ENCODE measurements around the gene CCR8.

CCR8 gene

GRCh38 chr3:39284457-39284881 is 45.0 kb upstream of the CCR8 start:
- TF ChIP-seq CTCF (IDR thresholded peaks at IDR 0.05), result no peak
- Histone ChIP-seq H3K27me3 (no peaks in the 10 kb centered on the region), H3K4me1 (ENCODE audit: control insufficient read depth in 1 of 2, insufficient read depth in 1 of 2, low read depth in 1 of 2, low read length in 1 of 2) (peaks cover 56% of the 10 kb centered on the region in 2 experiments), H3K36me3 (no peaks in the 10 kb centered on the region), H3K4me3 (ENCODE audit: low read depth in 1 of 2, low read length in 1 of 2) (no peak overlapping the region), H3K9me3 (no peaks in the 10 kb centered on the region), H3K27ac (peak overlapping the region; percentile 53)

- Histone ChIP-seq H3K4me3 (ENCODE audit: low read depth in 1 of 2, low read length in 1 of 2) (no peak overlapping the region), H3K27ac (peak overlapping the region; percentile 29), H3K9me3 (no peaks in the 10 kb centered on the region), H3K36me3 (no peaks in the 10 kb centered on the region), H3K4me1 (ENCODE audit: control insufficient read depth in 1 of 2, insufficient read depth in 1 of 2, low read depth in 1 of 2, low read length in 1 of 2) (peaks cover 47 to 48% of the 10 kb centered on the region in 2 experiments), H3K27me3 (no peaks in the 10 kb centered on the region)
- no peak for TF ChIP-seq CTCF (IDR thresholded peaks at IDR 0.05)
Measured at GRCh38 chr3:39285332-39285731, 44.2 kb upstream of the CCR8 start.

GRCh38 chr3:39286771-39287170 is 42.7 kb upstream of the CCR8 start:
- Histone ChIP-seq H3K4me1 (ENCODE audit: control insufficient read depth in 1 of 2, insufficient read depth in 1 of 2, low read depth in 1 of 2, low read length in 1 of 2) (peaks cover 33% of the 10 kb centered on the region in 2 experiments), H3K36me3 (no peaks in the 10 kb centered on the region), H3K9me3 (no peaks in the 10 kb centered on the region), H3K27ac (no peak overlapping the region), H3K27me3 (no peaks in the 10 kb centered on the region), H3K4me3 (ENCODE audit: low read depth in 1 of 2, low read length in 1 of 2) (no peak overlapping the region)
- TF ChIP-seq CTCF (IDR thresholded peaks at IDR 0.05), result no peak

GRCh38 chr3:39287216-39288164 is 42.0 kb upstream of the CCR8 start:
- Histone ChIP-seq H3K27ac (no peak overlapping the region), H3K36me3 (no peaks in the 10 kb centered on the region), H3K4me3 (ENCODE audit: low read depth in 1 of 2, low read length in 1 of 2) (no peak overlapping the region), H3K9me3 (no peaks in the 10 kb centered on the region), H3K4me1 (ENCODE audit: control insufficient read depth in 1 of 2, insufficient read depth in 1 of 2, low read depth in 1 of 2, low read length in 1 of 2) (peaks cover 30 to 31% of the 10 kb centered on the region in 2 experiments), H3K27me3 (no peaks in the 10 kb centered on the region)
- no peak for TF ChIP-seq CTCF (IDR thresholded peaks at IDR 0.05)

- Histone ChIP-seq H3K27me3 (no peaks in the 10 kb centered on the region), H3K36me3 (no peaks in the 10 kb centered on the region), H3K9me3 (no peaks in the 10 kb centered on the region), H3K4me1 (ENCODE audit: control insufficient read depth in 1 of 2, insufficient read depth in 1 of 2, low read depth in 1 of 2, low read length in 1 of 2) (peaks cover 30 to 31% of the 10 kb centered on the region in 2 experiments), H3K27ac (no peak overlapping the region), H3K4me3 (ENCODE audit: low read depth in 1 of 2, low read length in 1 of 2) (no peak overlapping the region)
- TF ChIP-seq CTCF (IDR thresholded peaks at IDR 0.05), result peak; percentile 91
Measured at GRCh38 chr3:39288300-39288808, 41.2 kb upstream of the CCR8 start.

Data from neutrophil (primary cell).